DMS53 (cell line): ENCODE measurements around the gene TTC12.

Experiments used
- DNase-seq: peaks from one replicate; lab custom pipeline; 2025; lab: John Stamatoyannopoulos, UW

TTC12 gene, protein sequence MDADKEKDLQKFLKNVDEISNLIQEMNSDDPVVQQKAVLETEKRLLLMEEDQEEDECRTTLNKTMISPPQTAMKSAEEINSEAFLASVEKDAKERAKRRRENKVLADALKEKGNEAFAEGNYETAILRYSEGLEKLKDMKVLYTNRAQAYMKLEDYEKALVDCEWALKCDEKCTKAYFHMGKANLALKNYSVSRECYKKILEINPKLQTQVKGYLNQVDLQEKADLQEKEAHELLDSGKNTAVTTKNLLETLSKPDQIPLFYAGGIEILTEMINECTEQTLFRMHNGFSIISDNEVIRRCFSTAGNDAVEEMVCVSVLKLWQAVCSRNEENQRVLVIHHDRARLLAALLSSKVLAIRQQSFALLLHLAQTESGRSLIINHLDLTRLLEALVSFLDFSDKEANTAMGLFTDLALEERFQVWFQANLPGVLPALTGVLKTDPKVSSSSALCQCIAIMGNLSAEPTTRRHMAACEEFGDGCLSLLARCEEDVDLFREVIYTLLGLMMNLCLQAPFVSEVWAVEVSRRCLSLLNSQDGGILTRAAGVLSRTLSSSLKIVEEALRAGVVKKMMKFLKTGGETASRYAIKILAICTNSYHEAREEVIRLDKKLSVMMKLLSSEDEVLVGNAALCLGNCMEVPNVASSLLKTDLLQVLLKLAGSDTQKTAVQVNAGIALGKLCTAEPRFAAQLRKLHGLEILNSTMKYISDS

DNA sequence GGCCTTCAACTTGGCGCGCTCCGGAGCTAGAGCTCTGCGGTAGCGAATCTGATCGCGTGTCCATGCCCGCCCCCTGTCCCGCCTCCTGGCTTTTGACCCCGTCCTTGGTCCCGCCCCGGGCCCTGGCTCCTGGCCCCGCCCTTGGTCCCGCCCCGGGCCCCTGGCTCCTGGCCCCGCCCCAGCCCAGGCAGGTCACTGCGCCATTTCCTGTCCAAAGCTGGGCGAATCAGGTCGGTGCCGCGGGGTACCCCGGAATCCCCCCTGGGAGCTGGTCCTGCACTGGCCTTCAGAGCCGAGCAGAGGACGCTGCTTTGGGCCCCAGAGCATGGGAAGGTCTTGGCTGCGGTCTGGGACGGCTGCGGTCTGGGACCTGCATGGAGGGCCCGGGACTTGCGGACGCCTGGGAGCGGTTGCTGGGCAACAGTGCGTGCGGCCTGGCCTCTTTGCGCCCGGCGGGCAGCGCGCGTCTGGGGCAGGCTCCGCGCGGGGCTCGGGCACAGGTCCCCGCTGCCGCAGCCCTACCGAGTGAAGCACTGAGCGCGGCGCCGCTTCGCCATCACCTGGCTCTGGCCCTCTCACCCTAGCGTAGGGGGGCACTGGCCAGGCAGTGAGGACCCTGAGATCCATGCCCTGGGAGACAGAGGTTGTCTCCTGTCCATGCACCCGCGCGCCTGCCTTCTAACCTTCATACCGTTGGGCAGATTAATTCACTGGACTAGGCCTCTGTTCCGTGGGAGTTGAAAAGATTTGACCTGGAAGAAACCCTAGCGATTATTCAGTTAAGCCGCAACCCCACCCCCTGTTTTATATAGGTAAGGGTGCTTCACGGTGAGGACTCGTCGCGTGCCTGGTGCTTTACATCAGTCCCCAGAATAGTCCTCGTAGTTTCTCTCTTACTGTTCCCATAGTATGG lies at the start of gene TTC12:
TTC12 (plus strand) TSS at position 195 of the 913 bp plus-strand sequence. CDS start 1,675 bp downstream, outside the sequence.
- DNase-seq, result peak; percentile 97

DNA sequence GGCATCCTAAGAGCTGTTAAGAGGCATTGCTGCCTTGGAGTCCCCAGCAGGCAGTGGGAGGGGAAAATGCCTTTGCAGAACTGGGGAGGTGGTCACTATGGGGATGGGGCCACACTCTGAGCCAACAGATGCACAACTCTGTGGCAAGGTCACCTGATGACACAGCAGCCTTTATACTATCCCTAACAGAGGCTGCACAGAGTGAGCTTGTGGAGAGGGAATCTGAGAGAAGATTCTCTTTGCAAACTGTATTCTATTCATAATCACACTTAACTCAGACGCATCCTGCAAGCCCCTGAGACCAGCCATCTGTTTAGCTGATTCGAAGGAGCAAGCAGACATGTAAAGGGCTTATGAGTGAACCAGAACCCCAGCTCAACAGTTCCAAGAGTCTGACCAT lies 49.0 kb upstream of the TTC12 start:
- no peak for DNase-seq

DNA sequence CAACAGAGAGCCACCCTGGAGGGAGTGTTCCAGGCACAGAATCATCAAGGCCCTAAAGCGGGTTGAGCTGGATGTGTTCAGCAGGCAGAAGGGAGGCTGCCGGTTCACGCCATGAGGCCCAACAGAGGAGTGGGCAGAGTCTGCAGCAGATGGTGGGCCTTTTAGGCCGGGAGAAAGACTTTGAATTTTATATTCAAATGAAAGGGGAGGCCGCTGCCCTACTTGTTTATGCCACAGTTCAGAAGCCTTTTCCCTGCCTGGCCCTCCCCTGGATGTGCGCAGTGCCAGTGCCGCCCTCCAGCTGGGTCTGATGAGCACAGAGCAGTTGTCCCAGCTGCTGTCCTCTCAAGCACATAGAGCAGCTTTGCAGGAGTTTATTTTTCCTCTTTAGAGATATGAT lies 46.9 kb upstream of the TTC12 start:
- DNase-seq, result peak; percentile 34

DNA sequence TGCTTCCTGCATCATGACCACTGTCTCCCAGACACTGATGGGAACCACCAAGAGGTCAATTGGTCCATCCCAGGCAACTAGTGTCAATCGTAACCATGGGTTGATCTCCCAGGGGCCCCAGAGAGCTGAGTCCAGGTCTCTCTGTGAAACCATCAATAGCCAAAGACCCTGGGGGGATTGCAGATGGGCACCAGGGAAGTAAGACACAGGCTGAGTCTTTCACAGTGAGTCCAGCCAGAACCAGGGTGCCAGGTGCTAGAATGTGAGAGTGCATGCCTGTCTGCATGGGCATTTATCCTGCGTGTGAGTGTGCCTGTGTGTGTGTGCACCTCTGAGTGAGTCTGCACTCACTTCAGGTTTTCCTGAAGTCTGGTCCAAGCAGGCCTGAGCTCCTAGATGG lies 45.3 kb upstream of the TTC12 start:
- DNase-seq, result no peak

DNA sequence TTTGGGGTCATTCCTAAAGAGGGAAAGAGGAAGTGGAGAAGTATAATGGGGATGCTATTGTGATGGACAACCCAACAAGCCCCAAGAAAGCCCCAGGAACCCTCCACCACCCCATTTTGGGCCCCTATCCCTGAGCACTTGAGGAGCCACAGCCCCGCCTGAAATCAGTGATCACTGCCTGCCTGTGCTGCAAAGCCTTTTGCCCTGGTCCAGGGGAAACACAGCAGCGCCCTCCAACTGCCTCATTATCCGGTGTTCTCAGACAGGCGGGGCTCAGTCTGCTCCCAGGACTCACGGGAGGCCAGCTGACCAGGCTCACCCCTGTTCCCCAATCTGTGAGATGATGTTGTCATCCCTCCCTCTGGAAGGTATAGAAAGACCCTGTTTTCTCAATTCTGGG lies 44.7 kb upstream of the TTC12 start:
- no peak for DNase-seq

DNA sequence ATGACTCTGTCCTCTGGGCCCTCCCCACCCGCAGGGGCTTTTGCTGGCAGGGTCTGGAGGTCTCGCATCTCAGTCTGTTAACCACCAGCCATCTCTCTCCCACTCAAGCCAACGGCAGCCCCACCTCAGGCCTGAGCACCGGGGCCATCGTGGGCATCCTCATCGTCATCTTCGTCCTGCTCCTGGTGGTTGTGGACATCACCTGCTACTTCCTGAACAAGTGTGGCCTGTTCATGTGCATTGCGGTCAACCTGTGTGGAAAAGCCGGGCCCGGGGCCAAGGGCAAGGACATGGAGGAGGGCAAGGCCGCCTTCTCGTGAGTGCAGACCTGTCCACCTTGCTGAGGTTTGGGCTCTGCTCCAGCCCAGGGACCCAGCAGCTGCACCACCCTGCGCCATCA lies 44.3 kb upstream of the TTC12 start:
- peak; percentile 91 for DNase-seq

DNA sequence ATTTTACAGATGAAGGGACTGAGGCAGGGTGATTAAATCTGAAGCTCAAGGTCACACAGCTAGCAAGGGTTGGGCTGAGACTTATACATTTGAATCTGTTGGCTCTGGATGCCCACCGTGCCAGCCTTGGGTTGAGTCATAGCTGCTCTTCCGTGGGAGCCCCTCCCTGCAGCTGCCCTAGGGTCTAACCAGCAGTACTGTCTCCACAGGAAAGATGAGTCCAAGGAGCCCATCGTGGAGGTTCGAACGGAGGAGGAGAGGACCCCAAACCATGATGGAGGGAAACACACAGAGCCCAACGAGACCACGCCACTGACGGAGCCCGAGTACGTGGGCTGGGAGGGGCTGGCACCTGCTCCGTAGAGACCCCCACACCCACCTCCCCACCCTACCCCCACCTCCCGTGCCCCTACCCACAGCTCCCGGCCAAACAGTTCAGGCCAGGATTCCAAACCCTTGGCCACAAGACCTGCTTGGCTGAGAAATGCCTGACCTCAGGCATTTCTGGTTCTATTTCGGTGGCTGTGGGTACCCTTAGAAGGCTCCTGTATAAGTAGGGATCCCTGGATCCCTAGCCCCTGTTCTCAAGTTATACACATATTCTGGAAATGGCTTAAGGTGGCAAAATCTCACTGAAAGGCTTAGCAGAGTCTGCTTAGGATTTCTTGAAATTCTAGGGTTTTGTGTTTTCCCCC lies 42.7 kb upstream of the TTC12 start:
- no peak for DNase-seq

DNA sequence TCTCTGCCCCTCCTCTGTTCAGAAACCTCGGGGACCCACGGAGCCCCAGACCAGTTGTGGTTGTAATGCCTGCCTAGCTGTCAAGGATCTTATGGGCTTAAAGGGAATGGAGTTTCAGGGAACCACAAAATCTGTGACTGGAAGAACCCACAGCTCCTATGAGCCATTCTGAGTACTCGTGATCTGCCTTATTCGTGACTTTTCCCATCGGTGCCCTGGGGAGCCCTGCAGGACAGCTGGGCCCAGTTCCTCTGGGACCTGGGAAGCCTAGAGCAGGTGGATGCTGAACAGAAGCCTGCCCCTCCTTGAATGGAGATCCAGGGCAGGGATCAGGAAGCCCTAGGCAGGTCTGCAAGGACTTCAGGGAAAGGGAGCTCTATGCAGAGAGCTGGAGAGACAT lies 42.1 kb upstream of the TTC12 start:
- DNase-seq, result peak; percentile 19

DNA sequence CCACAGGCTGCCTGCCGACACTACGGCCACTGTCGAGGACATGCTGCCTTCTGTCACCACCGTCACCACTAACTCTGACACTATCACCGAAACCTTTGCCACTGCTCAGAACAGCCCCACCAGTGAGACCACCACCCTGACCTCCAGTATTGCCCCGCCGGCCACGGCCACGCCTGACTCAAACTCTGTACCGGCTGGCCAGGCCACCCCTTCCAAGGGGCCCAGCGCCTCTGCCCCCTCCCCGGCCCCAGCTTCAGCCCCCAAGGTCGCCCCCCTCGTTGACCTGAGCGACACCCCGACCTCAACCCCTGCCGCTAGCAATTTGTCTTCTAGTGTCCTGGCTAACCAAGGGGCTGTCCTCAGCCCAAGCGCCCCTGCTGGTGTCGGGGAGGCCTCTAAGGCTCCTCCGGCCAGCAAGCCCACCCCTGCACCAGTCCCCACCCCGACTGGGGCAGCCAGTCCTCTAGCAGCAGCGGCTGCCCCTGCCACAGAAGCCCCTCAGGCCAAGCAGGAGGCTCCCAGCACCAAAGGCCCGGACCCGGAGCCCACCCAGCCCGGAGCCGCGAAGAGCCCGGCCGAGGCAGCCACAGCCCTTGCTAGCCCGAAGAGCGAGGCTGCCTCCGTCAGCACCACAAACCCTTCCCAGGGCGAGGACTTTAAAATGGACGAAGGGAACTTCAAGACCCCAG lies 41.3 kb upstream of the TTC12 start:
- DNase-seq, result no peak

DNA sequence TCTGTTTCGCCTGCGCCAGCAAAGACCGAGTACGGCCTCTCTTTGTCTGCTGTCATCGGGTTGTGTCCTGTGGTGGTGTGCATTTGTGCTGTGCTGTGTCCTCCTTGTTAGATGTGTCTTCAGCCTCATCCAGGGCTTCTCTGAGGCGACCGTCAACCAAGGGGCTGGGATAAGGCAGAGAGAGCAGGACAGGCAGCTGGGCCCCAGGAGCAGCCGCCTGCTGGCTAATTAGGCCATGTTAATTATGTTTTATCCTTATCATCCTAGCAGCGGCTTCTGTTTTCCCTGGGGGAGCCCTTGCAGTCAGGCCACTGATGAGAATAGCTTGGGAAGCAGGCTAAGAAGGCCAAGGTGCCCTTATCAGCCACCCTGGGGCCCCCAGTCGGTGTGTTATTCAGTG lies 40.7 kb upstream of the TTC12 start:
- DNase-seq, result no peak

DNA sequence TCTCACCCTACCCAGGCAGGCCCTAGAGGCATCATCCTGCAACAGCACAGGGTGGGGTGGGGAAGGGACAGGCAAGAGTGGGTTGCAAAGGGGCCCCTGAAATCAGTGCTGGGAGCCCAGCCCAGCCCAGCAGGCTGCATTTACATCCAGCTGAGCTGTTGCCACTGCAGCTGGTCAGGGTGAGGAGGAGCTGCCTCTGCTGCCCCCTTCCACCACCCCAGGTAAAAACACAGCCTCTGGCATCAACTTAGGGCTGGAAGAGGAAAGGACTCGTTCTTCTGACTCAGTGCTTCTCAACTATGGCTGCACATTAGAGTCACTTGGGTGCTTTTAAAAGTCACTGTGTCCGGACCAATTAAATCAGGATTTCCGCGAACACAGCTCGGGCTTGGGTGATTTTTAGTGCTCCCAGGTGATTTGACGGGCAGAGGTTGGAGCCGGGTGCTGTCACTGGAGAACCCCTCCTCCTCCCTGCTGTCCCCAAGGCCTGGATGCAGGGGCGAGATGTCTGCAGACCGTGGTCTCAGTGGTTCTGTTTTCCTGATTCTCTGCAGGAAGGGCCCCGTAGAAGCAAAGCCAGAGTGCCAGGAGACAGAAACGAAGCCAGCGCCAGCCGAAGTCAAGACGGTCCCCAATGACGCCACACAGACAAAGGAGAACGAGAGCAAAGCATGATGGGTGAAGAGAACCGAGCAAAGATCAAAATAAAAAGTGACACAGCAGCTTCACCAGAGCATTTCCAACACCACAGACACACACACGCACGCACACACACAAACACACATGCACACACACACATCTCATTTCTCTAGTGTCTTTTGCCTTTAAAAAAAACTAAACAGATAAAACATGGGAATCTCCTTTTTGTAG lies 39.4 kb upstream of the TTC12 start:
- DNase-seq, result peak; percentile 73

DNA sequence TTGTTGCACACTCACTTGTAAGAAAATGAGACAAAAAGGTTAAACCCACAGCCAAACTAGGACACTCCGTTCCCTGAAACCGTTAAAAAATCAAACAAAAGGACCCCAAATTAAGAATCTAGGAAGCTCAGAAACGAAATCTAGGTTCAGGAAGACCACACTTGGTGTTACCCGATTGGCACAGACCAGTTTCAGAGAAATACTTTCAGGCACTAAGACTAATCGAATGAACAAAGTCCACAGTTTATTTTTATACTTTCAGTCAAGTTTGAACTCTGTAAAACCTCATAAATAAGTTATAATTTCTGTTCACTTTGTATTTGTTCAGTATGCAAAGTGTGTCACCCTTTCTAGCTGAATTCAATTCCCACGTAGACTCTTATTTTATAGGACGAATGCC lies 38.8 kb upstream of the TTC12 start:
- no peak for DNase-seq

DNA sequence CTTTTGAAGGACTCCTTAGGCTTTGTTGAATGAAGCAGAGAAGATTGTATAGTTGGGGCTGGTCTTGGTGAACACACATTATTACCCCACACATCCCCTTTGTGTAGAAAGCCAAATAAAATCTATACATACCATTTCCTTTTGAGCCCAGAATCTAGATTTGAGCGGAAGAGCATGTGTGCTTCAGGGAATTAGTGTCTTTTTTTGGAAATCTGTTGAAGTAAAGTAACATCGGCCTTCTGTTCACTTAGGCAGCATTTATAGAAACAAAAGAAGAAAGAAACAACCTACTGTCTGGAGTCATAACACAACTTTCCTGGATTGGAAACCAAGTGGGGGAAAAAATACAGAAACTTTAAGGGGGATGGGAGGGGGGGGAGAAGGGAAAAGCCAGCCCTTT lies 37.9 kb upstream of the TTC12 start:
- no peak for DNase-seq

DNA sequence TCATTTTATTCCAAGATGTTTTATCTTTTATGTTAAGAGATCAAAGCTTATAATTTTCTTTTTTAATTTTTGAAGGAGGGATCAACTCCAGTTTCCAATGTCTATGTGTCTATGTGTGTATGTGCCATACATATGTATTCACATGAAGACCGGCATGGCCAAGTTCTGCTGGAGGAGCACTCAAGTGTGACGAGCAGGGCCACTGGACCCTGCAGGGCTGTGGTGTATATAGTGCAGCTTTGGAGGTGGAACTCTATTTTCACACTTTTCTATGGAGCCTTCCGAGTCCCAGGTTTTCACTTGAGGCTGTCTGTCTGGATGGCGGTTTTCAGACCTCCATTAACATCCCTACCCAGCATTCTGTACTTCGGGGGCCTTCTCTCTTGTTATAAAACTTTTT lies 36.5 kb upstream of the TTC12 start:
- DNase-seq, result no peak

DNA sequence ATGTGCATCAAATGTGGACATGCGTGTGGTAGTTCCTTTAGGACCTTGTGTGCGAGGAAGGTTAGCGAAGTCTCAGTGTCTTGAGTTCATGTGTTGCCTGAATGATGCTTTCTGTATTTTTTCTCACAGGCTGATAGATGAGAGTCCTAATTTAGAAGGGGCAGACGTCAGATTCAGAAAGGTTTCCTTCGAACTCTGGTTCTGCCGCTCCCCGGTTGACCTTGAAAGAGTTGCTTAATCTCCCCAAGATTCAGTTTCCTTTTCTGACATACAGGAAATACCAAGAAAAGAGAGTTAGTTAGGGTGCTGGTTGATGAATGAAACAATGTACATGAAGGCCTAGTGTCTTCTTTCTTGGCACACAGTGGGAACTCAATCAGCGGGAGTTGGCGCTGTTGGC lies 35.9 kb upstream of the TTC12 start:
- no peak for DNase-seq

DNA sequence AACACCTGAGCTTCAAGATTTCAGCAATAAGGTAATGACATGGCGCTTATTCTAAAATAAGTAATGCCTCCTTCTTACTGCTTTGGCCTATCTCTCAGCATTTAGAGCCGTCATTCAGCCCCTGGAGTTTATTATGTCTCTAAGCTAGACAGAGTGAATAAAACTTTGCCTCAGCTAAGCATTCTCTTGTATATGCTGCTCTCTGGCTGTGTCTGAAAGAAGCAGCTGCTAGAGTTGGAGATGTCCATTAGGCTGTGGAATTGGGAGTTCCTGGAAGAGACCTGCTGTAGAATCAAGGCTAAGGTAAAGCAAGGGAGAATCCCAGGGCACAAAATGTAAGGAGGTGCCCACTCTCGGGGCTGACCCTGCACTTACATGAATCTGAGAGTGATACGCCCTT lies 35.5 kb upstream of the TTC12 start:
- DNase-seq, result peak; percentile 17

DNA sequence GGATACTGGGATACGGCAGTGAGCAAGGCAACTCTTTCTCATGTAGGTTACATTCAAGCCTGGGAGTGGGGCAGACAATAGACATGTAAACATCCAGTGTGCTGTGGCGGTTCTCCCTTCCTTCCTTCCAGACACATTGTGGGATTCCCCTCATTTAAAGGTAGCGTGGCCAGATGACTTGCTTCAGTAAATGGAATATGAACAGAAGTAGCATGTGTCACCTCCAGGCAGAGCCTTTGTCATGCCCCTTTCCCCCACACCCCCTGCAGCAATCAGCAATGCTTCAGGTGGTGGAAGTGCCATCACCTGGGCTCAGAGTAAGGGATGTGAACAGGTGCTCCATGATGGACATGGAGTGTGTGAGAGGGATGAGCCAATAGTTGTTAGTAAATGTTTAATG lies 34.8 kb upstream of the TTC12 start:
- DNase-seq, result peak; percentile 35

DNA sequence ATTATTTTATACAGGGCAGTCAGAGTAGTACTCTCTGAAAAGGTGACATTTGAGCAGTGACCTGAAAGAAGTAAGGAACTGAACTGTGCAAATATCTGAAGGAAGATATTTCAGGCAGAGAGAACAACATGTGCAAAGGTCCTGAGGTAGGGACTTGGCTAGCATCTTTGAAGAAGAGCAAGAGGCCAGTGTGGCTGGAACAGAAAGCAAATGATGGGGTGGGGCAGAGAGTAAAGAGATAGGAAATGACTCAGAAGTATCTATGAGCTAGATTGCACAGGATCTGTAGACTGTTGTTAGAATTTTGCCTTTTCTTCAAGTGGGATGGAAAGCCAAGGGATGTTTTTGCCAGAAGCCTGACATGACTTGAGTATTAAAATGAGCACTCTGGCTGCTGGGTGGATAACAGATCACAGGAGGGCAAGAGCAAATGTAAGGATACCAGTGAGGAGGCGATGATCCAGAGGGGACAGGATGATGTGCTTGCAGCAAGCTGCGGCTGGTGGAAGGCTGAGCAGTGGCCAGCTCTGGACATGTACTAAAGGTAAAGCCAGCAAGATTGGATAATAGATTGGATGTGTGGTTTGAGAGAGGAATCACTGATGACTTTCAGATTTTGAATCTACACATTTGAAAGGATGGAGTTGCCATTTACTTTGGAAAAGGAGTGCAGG lies 33.2 kb upstream of the TTC12 start:
- DNase-seq, result no peak

DNA sequence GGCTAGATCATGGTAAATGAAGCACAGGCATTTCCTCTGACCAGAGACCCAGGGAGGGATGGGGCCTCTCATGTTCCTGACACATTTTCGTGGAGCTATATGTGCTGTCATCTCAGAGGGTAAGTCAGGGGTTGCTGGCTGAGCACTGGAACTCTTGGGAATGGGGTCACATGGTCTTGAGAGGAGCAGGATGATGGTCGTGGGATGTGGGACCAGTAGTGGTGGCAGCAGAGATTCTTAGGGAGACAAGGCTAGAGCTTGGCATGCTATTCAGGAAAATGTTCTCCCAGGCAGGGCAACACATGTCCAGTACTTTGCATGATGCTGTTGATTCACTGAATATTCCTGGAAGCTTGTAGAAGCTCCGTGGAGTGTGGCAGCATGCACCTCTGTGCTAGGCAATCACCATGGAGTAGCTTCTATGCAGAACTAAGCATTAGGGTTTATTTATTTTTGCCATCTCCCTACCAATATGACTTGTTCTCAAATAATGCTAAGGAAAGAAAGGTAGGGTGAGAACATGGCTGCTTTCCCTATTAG lies 31.4 kb upstream of the TTC12 start:
- no peak for DNase-seq
